Left forelimb (tissue), 1 donor: ENCODE results near the gene IFIT1.
"Not testable (repeated sequence)": the region's sequence is repeated elsewhere in the genome, so short reads cannot be mapped to it uniquely, and the experiment has no call there.

Experiments used
- DNase-seq: peaks from one replicate; pipeline ENCODE4 v3.0.0-alpha.2; 2018; ENCODE audit warnings: low spot score

The IFIT1 gene

GRCh38 chr10:89364531-89364930, 27.9 kb upstream of the IFIT1 start:
- no peak for DNase-seq

GRCh38 chr10:89367529-89367928, 24.9 kb upstream of the IFIT1 start:
- DNase-seq, result no peak

- DNase-seq, result no peak
Measured at GRCh38 chr10:89368129-89368528, 24.3 kb upstream of the IFIT1 start.

DNA sequence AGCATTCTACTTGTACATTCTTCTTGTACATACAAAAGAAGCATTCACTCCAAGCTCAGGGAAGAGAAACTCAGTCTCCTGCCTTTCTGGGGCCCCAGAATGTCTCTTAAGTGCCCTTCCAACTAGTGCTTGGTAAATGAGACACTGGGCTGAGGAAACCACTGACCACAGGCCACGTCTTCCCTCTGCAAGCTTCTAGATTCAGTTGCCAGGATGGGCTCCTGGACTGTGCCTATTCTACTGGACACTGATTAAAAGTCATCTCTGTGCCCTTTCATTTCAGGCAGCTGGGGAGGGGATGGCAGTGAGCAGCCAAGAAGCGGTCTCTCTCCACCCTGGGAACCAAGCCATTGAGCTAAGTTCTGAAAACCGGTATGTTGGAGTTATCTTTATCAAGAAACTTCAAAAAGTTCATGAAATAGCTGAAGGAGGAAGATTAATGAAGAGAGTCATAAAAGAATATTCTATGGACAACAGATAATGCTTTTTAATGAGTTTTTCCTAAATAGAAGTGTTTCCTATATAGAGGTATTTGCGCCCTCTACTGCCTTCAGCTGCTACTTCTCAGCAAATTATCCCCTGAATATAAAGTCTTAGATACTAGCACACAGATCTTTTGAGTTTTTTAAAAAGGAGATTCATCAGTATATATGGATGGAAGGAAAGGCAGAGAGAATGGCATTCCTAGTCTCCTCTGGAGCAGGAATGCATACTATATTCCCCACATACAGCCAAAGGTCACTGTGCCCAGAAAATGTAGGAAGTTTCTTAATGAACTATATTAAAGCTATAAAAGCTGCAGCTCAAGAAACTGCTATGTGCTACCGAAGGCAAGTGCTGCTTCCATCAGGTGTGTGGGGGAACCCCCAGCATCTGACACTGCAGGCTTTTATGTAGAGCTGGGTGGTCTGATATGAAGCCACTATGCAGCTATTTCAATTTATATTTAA, 23.0 kb upstream of the IFIT1 start:
- DNase-seq, result no peak

GRCh38 chr10:89371079-89371478, 21.3 kb upstream of the IFIT1 start:
- DNase-seq, result no peak

DNA sequence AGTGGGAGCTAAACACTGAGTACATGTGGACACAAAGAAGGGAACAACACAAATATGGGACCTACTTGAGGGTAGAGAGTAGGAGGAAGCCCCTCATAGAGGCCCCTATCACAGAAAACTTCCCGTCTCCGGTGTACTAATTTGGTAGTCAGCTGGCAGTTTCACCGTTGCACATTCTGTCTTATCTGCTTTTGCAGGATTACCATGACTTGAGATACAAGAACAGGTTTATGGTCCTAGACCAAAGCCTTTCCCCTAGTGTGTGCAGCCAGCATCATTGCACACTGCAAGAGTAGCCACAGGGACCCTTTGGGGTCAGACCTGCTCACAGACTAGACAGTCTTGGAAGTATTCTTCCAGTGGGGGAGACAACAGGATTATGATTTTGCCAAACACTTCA, 20.4 kb upstream of the IFIT1 start:
- DNase-seq, result no peak

GRCh38 chr10:89373916-89374711, 18.3 kb upstream of the IFIT1 start:
- no peak for DNase-seq

GRCh38 chr10:89374713-89375141, 17.7 kb upstream of the IFIT1 start:
- no peak for DNase-seq

DNA sequence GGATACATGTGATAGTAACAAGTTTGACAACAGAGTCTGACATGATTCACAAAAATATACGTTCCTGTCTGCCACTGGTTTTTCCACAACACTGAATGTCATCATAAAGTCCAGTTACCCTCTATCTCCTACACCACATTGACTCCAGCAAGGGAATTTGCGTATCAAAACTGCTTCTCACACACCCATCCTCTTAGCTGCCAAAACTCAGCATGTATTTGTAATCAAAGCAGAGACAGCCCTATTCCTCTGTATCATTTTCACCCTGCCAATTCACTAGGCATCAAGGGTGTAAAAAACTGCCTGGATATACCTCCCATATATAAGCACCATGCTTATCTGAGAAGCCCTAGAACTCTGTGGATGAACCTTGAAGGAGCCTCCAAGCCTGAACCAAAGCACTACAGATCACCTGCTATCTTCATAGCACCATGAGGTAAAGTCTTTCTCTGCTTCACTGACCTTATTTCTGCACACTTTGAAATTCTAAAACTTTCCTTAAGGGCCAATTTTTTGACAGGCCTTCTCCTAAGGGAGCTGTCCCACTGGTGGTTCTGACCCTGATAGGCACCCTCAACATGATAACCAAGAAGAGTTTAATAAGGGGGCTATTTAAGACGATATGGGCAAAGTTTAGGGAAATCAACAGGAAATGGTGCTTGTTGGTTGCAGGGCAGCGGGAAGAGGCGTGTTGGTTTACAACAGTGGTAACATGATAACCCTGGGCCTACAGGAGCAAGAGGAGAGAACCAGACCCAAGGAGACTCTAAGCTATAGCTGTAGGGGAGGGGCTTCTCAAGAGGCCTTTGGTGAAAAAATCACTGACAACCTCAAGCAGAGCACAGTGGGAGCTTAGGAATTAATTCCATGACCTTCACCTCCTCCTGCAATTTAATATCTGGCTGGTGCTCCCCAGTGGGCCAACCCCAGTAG, 14.5 kb upstream of the IFIT1 start, which contains the start of gene IFIT1B:
Gene IFIT1B (plus strand): TSS at position 352 of the 933 bp plus-strand sequence. CDS start 80 bp downstream, at position 432.
- DNase-seq, result no peak

- DNase-seq, result no peak
Measured at GRCh38 chr10:89379103-89379502, 13.3 kb upstream of the IFIT1 start.

GRCh38 chr10:89382757-89383156, 9.7 kb upstream of the IFIT1 start:
- DNase-seq, result no peak

GRCh38 chr10:89384474-89385340, 7.7 kb upstream of the IFIT1 start:
- no peak for DNase-seq

DNA sequence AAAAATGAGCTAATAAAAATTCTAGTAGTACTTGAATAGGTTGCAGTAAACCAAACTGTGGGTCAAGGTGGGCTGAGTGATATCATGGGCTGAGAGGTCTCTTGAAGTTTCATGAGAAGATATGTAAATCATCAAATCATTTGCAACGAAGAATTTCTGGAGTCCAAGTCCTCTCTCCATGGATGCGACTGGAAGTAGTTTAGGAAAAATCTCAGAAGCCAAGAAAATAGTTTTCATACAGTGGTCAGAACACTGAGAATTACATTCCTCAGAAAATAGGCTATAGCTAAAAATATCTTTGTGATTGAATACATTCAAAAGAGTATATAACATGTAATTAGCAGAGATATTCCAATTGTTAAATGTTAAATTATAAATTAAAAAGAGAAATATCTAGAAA, 3.6 kb upstream of the IFIT1 start:
- DNase-seq, result no peak

- no peak for DNase-seq
Measured at GRCh38 chr10:89389254-89389653, 3.2 kb upstream of the IFIT1 start.

GRCh38 chr10:89390476-89391225, 1.8 kb upstream of the IFIT1 start:
- no peak for DNase-seq

DNA sequence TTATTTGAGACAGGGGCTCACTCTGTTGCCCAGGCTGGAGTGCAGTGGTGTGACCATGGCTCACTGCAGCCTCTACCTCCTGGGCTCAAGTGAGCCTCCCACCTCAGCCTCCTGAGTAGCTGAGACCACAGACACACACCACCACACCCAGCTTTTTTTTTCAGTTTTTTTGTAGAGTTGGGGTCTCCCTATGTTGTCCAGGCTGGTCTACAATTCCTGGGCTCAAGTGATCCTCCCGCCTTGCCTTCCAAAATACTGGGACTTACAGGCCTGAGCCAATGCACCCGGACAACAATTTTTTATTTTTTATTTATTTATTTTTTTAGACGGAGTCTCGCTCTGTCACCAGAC, 1.2 kb upstream of the IFIT1 start:
- not testable (repeated sequence) for DNase-seq

- DNase-seq, result no peak
Measured at GRCh38 chr10:89392974-89393373, 551 bp downstream of the IFIT1 start.

- DNase-seq, result no peak
Measured at GRCh38 chr10:89393898-89394297, 1.5 kb downstream of the IFIT1 start.

DNA sequence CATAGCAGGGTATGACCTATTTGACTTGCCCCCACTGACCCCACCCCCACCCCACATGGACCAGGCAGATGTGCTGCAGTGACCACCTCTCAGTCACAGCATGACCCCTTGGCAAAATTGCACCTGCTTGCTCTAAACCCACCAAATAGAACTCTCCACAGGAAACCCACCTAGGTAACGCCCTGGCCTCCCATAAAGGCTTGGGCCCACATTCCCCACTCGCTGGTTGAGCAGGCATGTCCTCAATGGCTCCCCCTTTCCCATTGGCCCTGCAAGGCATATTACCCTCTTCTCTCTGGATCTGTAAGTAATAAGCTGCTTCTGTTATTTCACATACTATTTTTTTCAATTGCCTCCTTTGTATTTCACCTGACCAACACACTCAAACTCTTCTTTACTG, 2.7 kb downstream of the IFIT1 start:
- no peak for DNase-seq
